CD4-positive, alpha-beta T cell treated with Interleukin-4 for 4 hours (primary cell): ENCODE results near the gene MSANTD1.

Experiments used
- DNase-seq: peaks from one replicate; pipeline ENCODE4 v3.0.0-alpha.2; 2020

MSANTD1 gene

GRCh38 chr4:3250438-3250955 is 1.5 kb downstream of the MSANTD1 start:
- no peak for DNase-seq

- DNase-seq, result no peak
Measured at GRCh38 chr4:3250956-3251690, 2.2 kb downstream of the MSANTD1 start.

- no peak for DNase-seq
Measured at GRCh38 chr4:3251691-3252479, 2.9 kb downstream of the MSANTD1 start.

GRCh38 chr4:3252480-3252828 is 3.5 kb downstream of the MSANTD1 start:
- DNase-seq, result no peak

- no peak for DNase-seq
Measured at GRCh38 chr4:3252831-3253641, 4.1 kb downstream of the MSANTD1 start.

- DNase-seq, result no peak
Measured at GRCh38 chr4:3253808-3254207, 4.8 kb downstream of the MSANTD1 start.

GRCh38 chr4:3254302-3255131 is 5.6 kb downstream of the MSANTD1 start:
- no peak for DNase-seq

- DNase-seq, result no peak
Measured at GRCh38 chr4:3255611-3256186, 6.7 kb downstream of the MSANTD1 start.

GRCh38 chr4:3256230-3257102 is 7.5 kb downstream of the MSANTD1 start:
- DNase-seq, result no peak

GRCh38 chr4:3257103-3257555 is 8.2 kb downstream of the MSANTD1 start:
- no peak for DNase-seq

- DNase-seq, result no peak
Measured at GRCh38 chr4:3257556-3258482, 8.9 kb downstream of the MSANTD1 start.

- DNase-seq, result no peak
Measured at GRCh38 chr4:3261411-3262207, 12.7 kb downstream of the MSANTD1 start.

GRCh38 chr4:3262208-3263052 is 13.5 kb downstream of the MSANTD1 start:
- DNase-seq, result no peak

- no peak for DNase-seq
Measured at GRCh38 chr4:3263053-3263875, 14.3 kb downstream of the MSANTD1 start.

- no peak for DNase-seq
Measured at GRCh38 chr4:3263876-3264193, 14.9 kb downstream of the MSANTD1 start.

- DNase-seq, result no peak
Measured at GRCh38 chr4:3266076-3266475, 17.1 kb downstream of the MSANTD1 start.
